Mesenchymal stem cell (in vitro differentiated cells and primary cell): ENCODE data around the gene EP400.

Experiments
- DNase-seq: peaks from one replicate; pipeline ENCODE4 v3.0.0-alpha.2; 2013
- H2AFZ ChIP-seq: one replicate; pipeline ENCODE4 v1.6.1; 2013; ENCODE audit warnings: low read depth, mild to moderate bottlenecking, control low read depth, inconsistent platforms, low read length, moderate library complexity
- H2AK5ac ChIP-seq: 2 replicates; pipeline ENCODE4 v1.6.1; 2013; ENCODE audit warnings: low read length, moderate library complexity, mild to moderate bottlenecking, inconsistent platforms; ENCODE audit not compliant: severe bottlenecking
- H2BK120ac ChIP-seq: one replicate; pipeline ENCODE4 v1.6.1; 2013; ENCODE audit warnings: low read depth, mild to moderate bottlenecking, inconsistent platforms, low read length, moderate library complexity
- H2BK12ac ChIP-seq, 2 experiments: one replicate each; pipeline ENCODE4 v1.6.1; 2013; ENCODE audit warnings: inconsistent platforms in 2 of 2, low read length in 2 of 2, mild to moderate bottlenecking in 2 of 2, moderate library complexity in 2 of 2, control low read depth in 1 of 2
- H2BK15ac ChIP-seq: one replicate; pipeline ENCODE4 v1.6.1; 2013; ENCODE audit warnings: mild to moderate bottlenecking, low read depth, inconsistent platforms; ENCODE audit not compliant: poor library complexity, severe bottlenecking
- H2BK5ac ChIP-seq: 2 replicates; pipeline ENCODE4 v1.6.1; 2013; ENCODE audit warnings: low read depth, mild to moderate bottlenecking, low read length, control low read depth, inconsistent platforms; ENCODE audit not compliant: poor library complexity, severe bottlenecking
- H3K14ac ChIP-seq, 2 experiments: one replicate each; pipeline ENCODE4 v1.6.1; 2013; ENCODE audit warnings: inconsistent platforms in 2 of 2, low read length in 2 of 2, control low read depth in 1 of 2, mild to moderate bottlenecking in 1 of 2, moderate library complexity in 1 of 2
- H3K18ac ChIP-seq, 2 experiments: one replicate each; pipeline ENCODE4 v1.6.1; 2013; ENCODE audit warnings: inconsistent platforms in 2 of 2, low read length in 2 of 2, control low read depth in 1 of 2, low read depth in 1 of 2, mild to moderate bottlenecking in 1 of 2
- H3K23ac ChIP-seq, 2 experiments: one replicate each; pipeline ENCODE4 v1.6.1; 2013; ENCODE audit warnings: inconsistent platforms in 2 of 2, low read length in 2 of 2, mild to moderate bottlenecking in 2 of 2, moderate library complexity in 2 of 2, control low read depth in 1 of 2
- H3K27ac ChIP-seq: 2 replicates; pipeline ENCODE4 v1.5.1; 2013; ENCODE audit warnings: mild to moderate bottlenecking, moderate library complexity, low read length, control low read depth, inconsistent platforms; ENCODE audit not compliant: poor library complexity, severe bottlenecking
- H3K27me3 ChIP-seq, 2 experiments: 2 replicates each; pipeline versions ENCODE4 v1.6.1 to v1.7.0; 2013; ENCODE audit warnings: low read length in 2 of 2, mild to moderate bottlenecking in 2 of 2, moderate library complexity in 2 of 2, control low read depth in 1 of 2, inconsistent platforms in 1 of 2; ENCODE audit not compliant: control insufficient read depth in 1 of 2, insufficient read depth in 1 of 2
- H3K36me3 ChIP-seq, 2 experiments: 2 replicates each; pipeline versions ENCODE4 v1.6.1 to v1.7.0; 2013; ENCODE audit warnings: low read length in 2 of 2, control low read depth in 1 of 2, inconsistent platforms in 1 of 2, low read depth in 1 of 2, mild to moderate bottlenecking in 1 of 2; ENCODE audit not compliant: insufficient read depth in 2 of 2, control insufficient read depth in 1 of 2
- H3K4ac ChIP-seq, 2 experiments: one replicate each; pipeline ENCODE4 v1.6.1; 2013; ENCODE audit warnings: inconsistent platforms in 2 of 2, low read length in 2 of 2, mild to moderate bottlenecking in 2 of 2, moderate library complexity in 2 of 2, control low read depth in 1 of 2, low read depth in 1 of 2
- H3K4me1 ChIP-seq: 2 replicates; pipeline ENCODE4 v1.6.1; 2013; ENCODE audit warnings: low read depth, low read length, control low read depth; ENCODE audit not compliant: control insufficient read depth, insufficient read depth
- H3K4me2 ChIP-seq: 2 replicates; pipeline ENCODE4 v1.6.1; 2013; ENCODE audit warnings: low read length, mild to moderate bottlenecking, inconsistent platforms; ENCODE audit not compliant: poor library complexity, severe bottlenecking
- H3K4me3 ChIP-seq, 2 experiments: 2 replicates each; pipeline versions ENCODE4 v1.5.1 to v1.7.0; 2013; ENCODE audit warnings: low read length in 2 of 2, mild to moderate bottlenecking in 2 of 2, control low read depth in 1 of 2, low read depth in 1 of 2; ENCODE audit not compliant: insufficient read depth in 1 of 2
- H3K79me1 ChIP-seq: replicated peaks from 2 replicates; pipeline ENCODE4 v1.6.1; 2013; ENCODE audit warnings: mild to moderate bottlenecking, control low read depth, low read length, inconsistent platforms; ENCODE audit not compliant: poor library complexity, severe bottlenecking
- H3K9ac ChIP-seq: 2 replicates; pipeline ENCODE4 v1.7.0; 2013; ENCODE audit warnings: mild to moderate bottlenecking, low read length, moderate library complexity
- H3K9me3 ChIP-seq: 2 replicates; pipeline ENCODE4 v1.7.0; 2013; ENCODE audit warnings: mild to moderate bottlenecking, low read length; ENCODE audit not compliant: control insufficient read depth
- H4K8ac ChIP-seq: one replicate; pipeline ENCODE4 v1.6.1; 2013; ENCODE audit warnings: inconsistent platforms, mild to moderate bottlenecking, low read length, moderate library complexity
- H4K91ac ChIP-seq: one replicate; pipeline ENCODE4 v1.6.1; 2013; ENCODE audit warnings: mild to moderate bottlenecking, low read length, inconsistent platforms
- WGBS: methylation state at CpG from one replicate; pipeline ENCODE4 v1.1.7; 2013; ENCODE audit warnings: mixed read lengths; 5-methylcytosine and 5-hydroxymethylcytosine counted together

EP400 gene

DNA sequence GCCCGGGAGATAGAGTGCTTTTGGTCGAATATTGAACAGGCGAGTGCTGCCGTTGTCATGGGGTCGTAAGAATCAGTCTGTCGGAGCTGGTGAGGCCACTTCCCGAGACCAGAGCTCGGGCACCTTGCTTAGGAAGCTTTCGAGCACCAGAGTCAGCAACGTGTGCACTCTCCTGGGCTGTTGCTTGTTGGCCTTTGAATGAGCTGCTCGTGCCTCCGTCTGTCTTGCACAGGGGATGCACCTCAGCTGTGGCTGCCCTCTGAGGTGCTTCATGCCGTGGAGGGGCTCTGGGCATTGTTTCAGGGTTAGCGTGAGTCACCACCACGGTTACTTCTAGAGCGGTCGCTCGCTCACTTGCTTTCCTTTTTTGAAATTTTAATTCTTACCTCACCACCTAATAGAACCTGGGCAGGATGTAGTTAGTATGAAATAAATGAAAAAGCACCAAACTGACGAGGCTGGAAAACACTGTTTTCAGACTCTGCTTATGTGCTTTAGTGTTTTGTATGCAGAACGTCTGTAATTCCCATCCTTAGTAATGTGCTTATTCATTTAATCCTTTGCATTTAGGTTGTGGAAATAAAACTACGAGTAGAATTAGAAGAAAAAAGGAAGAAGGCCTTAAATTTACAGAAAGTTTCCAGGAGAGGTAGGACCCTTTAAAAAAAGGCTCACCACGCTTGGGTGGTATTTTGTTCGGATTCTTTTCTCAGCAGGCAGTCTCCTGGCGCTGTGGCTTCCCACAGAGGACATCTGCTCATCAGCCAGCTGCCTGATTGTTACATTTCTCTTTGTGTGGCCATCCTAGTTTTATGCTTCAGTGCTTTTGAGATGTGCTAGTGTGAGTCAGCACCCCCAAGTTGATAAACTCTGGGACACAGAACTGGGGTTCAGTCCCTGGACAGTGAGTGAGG, 40.6 kb downstream of the EP400 start:
- Histone ChIP-seq H3K9me3 (no peaks in the 10 kb centered on the region), H3K18ac (no peak overlapping the region), H3K4ac (no peak overlapping the region), H2BK120ac (no peak overlapping the region), H3K14ac (no peak overlapping the region), H3K4me2 (peak overlapping the region; percentile 6), H3K4me3 (no peak overlapping the region), H3K27ac (peak overlapping the region; percentile 99), H2AK5ac (peak overlapping the region; percentile 99), H2BK5ac (peak overlapping the region; percentile 99), H3K27me3 (no peaks in the 10 kb centered on the region), H2BK15ac (no peak overlapping the region), H2AFZ (no peak overlapping the region), H3K4me1 (peaks cover 50% of the 10 kb centered on the region), H2BK12ac (no peak overlapping the region), H4K91ac (no peak overlapping the region), H3K36me3 (peaks cover 51 to 94% of the 10 kb centered on the region in 2 experiments), H3K79me1 (peaks cover 31% of the 10 kb centered on the region), H3K23ac (no peak overlapping the region), H4K8ac (no peak overlapping the region), H3K9ac (no peak overlapping the region)
- 71% methylated on average over 19 of the region's 24 CpGs for WGBS
- DNase-seq: no peak

DNA sequence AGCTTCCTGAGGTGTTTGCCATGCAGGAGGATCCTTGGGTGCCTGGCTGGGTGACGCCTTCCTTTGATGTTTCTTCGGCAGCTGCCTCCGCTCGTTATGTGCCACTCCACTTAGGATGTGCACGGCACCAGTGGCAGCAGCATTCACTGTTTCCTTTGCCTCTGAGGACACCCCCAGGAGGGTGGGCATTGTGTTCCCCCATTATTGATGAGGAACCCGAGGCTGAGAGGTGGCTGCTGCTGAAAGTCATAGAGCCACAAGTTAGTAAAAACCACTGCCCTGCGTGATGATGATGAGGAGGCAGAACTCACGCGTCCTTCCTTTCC, 41.2 kb downstream of the EP400 start:
- Histone ChIP-seq H2BK12ac (no peak overlapping the region), H3K27me3 (no peaks in the 10 kb centered on the region), H2BK120ac (no peak overlapping the region), H4K8ac (no peak overlapping the region), H3K36me3 (peaks cover 51 to 96% of the 10 kb centered on the region in 2 experiments), H3K4me2 (peak overlapping the region; percentile 6), H3K79me1 (peaks cover 28% of the 10 kb centered on the region), H2BK15ac (no peak overlapping the region), H3K4ac (no peak overlapping the region), H3K4me1 (peaks cover 50% of the 10 kb centered on the region), H3K9me3 (no peaks in the 10 kb centered on the region), H3K14ac (no peak overlapping the region), H3K27ac (peak overlapping the region; percentile 99), H3K18ac (no peak overlapping the region), H3K23ac (no peak overlapping the region), H3K4me3 (no peak overlapping the region), H2BK5ac (peak overlapping the region; percentile 99), H2AK5ac (peak overlapping the region; percentile 99), H2AFZ (no peak overlapping the region), H4K91ac (no peak overlapping the region), H3K9ac (no peak overlapping the region)
- 81% methylated on average over 9 of the region's 9 CpGs for WGBS
- DNase-seq: no peak

DNA sequence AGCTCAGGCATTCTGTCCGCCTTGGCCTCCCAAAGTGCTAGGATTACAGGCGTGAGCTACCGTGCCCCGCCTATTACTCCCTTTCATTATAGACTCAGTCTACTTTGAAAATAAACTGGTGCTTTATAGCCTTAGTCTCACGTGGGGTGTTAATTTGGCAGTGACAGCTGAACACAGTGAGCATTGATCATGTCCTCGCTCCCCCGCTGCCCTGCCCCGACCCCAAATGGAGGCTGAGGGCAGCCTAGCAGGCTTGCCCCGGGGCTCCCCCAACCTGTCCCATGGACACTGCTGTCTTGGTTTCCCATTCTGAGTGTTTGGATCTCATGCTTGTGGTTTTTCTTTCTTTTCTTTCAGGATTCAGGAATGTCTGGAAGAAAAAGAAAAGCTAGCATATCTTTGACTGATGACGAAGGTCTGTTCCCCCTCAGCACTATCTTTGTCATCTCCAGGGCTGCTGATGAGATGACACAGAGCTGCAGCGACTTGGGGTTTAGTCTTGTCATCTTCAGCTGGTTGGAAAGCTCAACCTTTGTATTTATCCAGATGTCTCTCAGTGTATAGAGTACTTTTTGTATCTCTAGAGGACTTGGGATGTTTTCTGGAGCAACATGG, 42.2 kb downstream of the EP400 start:
- 77% methylated on average over 8 of the region's 11 CpGs for WGBS

DNA sequence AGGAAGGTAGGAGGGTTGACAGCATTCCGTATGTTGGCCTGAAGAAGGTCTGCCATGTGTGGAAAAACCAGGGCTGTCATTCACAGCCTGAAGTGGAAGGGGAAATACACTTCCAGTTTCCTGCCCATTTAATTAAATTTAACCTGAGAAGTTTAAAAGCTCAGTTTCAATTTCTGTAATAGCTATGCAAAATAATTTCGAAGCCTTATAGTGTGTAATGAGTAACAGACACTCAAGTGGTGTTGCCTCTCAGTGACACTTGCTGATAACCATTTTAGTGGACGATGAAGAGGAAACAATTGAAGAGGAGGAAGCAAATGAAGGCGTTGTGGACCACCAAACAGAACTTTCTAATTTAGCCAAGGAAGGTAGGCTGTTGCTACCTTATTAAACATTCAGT, 44.8 kb downstream of the EP400 start:
- Histone ChIP-seq H2AK5ac (no peak overlapping the region), H3K27ac (no peak overlapping the region), H4K91ac (no peak overlapping the region), H2BK15ac (no peak overlapping the region), H3K23ac (no peak overlapping the region), H3K36me3 (peaks cover 35 to 77% of the 10 kb centered on the region in 2 experiments), H3K9ac (no peak overlapping the region), H2BK5ac (no peak overlapping the region), H3K4me2 (no peak overlapping the region), H3K18ac (no peak overlapping the region), H3K4ac (no peak overlapping the region), H2BK120ac (no peak overlapping the region), H4K8ac (no peak overlapping the region), H3K27me3 (no peaks in the 10 kb centered on the region), H3K4me3 (no peak overlapping the region), H3K4me1 (peaks cover 26% of the 10 kb centered on the region), H3K14ac (no peak overlapping the region), H2BK12ac (no peak overlapping the region), H3K79me1 (peaks cover 22% of the 10 kb centered on the region), H2AFZ (no peak overlapping the region), H3K9me3 (no peaks in the 10 kb centered on the region)
- WGBS: 100% methylated on average over 2 of the region's 4 CpGs
- DNase-seq: no peak

More for the DNA sequence above, 42.2 kb downstream of the EP400 start:
- Histone ChIP-seq H3K23ac (no peak overlapping the region), H3K4me2 (peak overlapping the region; percentile 41), H3K79me1 (peaks cover 21% of the 10 kb centered on the region), H3K36me3 (peaks cover 43 to 93% of the 10 kb centered on the region in 2 experiments), H2BK12ac (no peak overlapping the region), H3K4me1 (peaks cover 44% of the 10 kb centered on the region), H4K8ac (no peak overlapping the region), H2BK120ac (no peak overlapping the region), H3K9me3 (no peaks in the 10 kb centered on the region), H3K27me3 (no peaks in the 10 kb centered on the region), H3K27ac (peak overlapping the region; percentile 99), H3K14ac (no peak overlapping the region), H3K4me3 (no peak overlapping the region), H2AK5ac (peak overlapping the region; percentile 55), H2BK5ac (no peak overlapping the region), H2AFZ (no peak overlapping the region), H3K9ac (no peak overlapping the region), H3K4ac (no peak overlapping the region), H4K91ac (no peak overlapping the region), H2BK15ac (no peak overlapping the region), H3K18ac (no peak overlapping the region)
- peak; percentile 22 for DNase-seq
